ENCODE results near the gene DUSP22.

The DUSP22 gene

GRCh38 chr6:336159-337114 lies 44.1 kb downstream of the DUSP22 start:
- H3K4me3 ChIP-seq (ENCODE audit: low read depth, low read length) = no peak overlapping the region

GRCh38 chr6:337805-338368 lies 45.6 kb downstream of the DUSP22 start:
- no peak overlapping the region for H3K4me3 ChIP-seq (ENCODE audit: low read depth, low read length)

DNA sequence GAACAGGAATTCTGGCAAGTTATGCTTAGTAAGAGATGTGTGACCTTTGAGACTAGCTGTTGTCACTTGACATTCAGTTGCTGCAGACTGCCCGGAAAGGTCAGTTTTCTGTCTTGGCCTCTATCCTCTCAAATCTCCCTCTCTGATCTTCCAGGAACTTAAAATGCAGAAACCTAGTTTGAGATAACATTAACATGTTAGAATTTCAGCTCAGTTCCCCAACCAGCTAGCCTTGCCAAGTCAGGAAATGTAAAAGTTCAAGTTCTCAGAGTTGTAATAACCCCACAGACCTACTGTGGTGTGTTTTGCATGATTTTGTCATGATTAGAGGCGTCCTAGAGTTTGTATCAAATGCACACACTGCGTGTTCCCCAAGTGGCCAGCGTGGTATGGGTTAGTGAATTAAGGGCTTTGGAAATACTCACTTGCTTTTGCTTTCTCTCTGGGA lies 46.6 kb downstream of the DUSP22 start:
- H3K4me3 ChIP-seq (ENCODE audit: low read depth, low read length) = no peak overlapping the region

- H3K4me3 ChIP-seq (ENCODE audit: low read depth, low read length) = no peak overlapping the region
Measured at GRCh38 chr6:339480-339879, 47.2 kb downstream of the DUSP22 start.

GRCh38 chr6:340186-340955 lies 48.1 kb downstream of the DUSP22 start:
- H3K4me3 ChIP-seq (ENCODE audit: low read depth, low read length) = no peak overlapping the region

DNA sequence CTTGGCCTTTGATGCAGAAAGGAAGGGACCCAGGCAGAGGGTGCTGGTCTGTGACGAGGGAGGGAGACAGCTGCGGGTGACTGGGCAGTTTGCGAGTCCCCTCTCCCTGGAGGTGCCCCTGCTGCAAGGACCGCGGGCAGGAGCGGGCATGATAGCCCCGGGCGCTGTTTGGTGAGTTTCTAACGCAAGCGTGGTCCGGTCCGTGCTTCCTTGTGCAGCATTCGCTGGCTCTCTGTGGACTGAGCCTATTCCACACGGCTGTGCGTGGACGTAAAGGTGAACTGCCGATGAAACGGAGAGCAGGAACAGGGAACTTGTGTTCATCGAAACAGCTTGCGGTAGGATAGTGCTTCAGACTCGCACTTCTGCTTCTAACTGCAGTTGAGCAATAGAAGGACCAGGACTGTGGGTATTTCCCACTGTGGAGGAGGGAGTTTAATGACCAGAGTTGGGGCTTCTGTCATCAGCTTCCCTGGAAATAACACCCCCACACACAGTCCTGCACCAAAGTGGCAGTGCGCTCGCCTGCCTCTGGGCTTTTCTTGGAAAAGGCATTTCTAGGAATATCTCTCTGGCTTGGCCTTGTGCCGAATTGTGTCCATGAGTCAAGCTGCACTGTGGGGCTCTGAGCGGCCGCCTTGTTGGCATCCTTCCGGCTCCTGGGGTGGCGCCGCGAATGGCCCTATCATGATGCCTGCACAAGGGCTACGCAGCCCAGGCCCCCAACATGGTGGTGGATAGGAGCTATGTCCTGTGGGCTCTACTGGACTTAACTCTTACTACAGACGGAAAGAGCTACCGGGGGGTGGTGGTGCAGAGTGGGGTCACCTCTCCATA lies 48.9 kb downstream of the DUSP22 start:
- H3K4me3 ChIP-seq (ENCODE audit: low read depth, low read length) = no peak overlapping the region

DNA sequence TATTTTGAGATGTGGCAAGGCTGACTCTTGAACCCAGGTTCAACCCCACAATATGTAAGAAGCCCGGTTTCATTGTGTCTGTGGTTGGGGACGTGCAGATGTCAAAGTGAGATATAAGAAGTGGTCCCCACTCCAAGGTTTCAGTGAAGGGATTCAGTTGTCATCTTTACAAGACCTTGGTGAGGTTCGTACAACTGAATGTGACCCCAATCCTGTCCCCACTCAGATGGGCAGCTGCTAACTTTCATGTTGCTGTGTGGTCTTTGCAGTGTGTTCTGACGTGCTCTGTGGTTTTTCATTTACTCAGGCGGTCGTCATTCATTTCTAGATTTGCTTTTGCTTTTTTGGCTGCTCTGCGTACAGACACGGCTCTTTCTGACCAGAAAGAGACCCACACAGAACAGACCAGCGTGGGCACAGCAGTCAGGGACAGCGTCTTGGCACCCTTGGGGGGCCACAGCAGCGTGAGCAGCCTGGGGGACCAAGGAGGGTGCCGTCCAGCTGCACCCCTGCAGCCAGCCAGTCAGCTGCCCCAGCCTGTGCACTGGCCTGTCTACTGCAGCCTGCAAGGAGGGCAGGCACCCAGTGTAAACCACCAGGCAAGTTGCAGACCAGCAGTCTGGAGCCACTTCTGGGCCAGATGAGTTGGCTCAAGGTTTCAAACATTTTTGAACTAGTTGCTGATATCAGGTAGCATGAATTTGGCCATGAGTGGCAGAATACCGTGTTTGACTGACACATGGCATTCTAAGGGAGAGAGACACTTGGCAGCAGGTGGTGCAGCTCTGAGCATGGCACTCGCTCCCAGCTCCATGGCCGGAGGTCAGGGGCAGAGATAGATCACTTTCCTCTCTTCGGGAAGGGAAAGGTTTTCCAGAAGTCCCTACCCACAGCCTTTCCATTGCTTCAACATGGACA lies 49.9 kb downstream of the DUSP22 start:
- no peak overlapping the region for H3K4me3 ChIP-seq (ENCODE audit: low read depth, low read length)

- no peak overlapping the region for H3K4me3 ChIP-seq (ENCODE audit: low read depth, low read length)
Measured at GRCh38 chr6:342832-343179, 50.5 kb downstream of the DUSP22 start.

DNA sequence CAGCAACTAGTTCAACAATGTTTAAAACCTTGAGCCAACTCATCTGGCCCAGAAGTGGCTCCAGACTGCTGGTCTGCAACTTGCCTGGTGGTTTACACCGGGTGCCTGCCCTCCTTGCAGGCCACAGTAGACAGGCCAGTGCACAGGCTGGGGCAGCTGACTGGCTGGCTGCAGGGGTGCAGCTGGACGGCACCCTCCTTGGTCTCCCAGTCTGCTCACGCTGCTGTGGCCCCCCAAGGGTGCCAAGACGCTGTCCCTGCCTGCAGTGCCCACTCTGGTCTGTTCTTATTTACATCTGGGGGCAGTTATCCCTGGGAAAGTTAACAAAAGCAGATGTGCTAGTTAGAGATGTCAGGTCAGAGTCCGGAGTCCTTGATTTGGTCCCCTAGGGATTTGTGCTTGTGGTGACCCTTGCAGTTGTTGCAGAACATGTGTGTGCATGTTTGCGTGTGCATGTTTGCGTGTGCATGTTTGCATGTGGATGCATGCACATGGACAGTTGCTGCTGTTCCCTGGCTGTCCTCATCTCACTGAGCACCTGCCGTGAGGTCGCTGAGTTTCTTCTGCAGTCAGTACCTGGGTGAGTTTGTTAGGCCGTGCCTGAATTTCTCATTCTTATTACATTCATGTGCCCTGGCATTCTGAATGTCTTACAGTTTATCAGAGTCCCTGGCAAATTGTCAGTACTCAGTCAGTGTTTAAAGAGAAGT lies 51.1 kb downstream of the DUSP22 start:
- no peak overlapping the region for H3K4me3 ChIP-seq (ENCODE audit: low read depth, low read length)

DNA sequence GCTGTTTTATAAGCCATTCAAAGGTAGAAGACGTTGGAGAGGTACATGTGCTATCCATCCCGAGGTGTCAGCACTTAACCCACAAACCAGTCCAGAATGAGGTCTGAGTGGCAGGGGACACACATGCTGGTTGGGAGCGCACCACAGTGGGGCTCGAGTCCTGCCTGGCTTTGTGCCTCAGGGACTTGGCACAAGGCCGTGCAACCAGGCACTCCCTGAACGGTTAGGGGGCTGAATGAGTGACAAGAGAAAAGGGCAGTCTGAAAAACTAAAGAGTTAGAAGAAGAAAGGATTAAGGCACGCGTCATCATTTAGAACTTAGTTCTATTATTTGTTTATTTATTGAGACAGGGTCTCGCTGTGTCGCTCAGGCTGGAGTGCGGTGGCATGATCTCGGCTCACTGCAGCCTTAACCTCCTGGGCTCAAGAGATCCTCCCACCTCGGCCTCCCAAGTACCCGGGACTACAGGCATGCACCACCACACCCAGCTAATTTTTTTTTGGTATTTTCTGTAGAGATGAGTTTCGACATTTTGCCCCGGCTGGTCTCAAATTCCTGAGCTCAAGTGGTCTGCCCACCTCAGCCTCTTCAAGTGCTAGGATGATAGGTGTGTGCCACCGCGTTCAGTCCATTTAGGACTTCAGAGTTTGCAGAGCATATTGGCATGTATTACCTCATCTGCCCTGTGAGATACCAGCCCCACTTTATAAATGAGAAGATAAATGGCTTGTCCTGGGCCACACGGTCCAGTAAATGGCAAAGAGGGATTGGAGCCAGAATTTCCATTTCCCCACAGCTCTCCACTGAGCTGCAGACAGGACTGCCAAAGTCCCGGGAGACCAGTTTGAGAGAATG lies 51.9 kb downstream of the DUSP22 start:
- H3K4me3 ChIP-seq (ENCODE audit: low read depth, low read length) = no peak overlapping the region

GRCh38 chr6:344816-345340 lies 52.6 kb downstream of the DUSP22 start:
- no peak overlapping the region for H3K4me3 ChIP-seq (ENCODE audit: low read depth, low read length)

- H3K4me3 ChIP-seq (ENCODE audit: low read depth, low read length) = no peak overlapping the region
Measured at GRCh38 chr6:345747-346385, 53.6 kb downstream of the DUSP22 start.

DNA sequence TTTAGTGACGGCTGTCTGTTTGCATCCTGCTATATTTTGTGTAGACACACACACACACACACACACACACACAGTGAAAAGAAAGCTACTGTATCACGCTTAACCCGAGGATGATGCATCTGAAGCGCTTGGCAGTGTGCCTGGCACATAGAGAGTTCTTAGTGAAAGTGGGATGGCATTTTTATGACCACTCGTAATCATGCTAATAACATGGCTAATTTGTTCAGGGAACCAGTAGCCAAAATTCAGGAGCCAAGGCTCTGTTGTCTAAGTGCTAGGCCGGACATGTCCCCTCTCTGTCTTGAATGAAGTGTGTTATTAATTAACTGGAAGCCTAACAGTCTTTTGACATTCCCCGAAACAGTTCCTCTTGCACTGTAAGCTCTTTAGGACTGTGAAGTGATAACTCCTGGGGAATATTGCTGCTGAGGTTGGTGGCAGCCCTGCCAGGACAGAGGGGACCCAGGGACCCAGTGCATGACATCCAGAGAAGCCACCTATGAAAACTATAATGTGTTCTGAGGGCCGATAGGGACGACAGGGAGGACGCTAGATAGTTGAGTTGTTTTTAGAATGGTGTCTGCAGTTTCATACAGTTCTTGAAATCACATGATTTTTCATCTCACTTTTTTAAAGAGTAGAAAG lies 54.2 kb downstream of the DUSP22 start:
- H3K4me3 ChIP-seq (ENCODE audit: low read depth, low read length) = no peak overlapping the region

GRCh38 chr6:347232-347631 lies 54.9 kb downstream of the DUSP22 start:
- no peak overlapping the region for H3K4me3 ChIP-seq (ENCODE audit: low read depth, low read length)

- no peak overlapping the region for H3K4me3 ChIP-seq (ENCODE audit: low read depth, low read length)
Measured at GRCh38 chr6:347951-348859, 55.9 kb downstream of the DUSP22 start.

DNA sequence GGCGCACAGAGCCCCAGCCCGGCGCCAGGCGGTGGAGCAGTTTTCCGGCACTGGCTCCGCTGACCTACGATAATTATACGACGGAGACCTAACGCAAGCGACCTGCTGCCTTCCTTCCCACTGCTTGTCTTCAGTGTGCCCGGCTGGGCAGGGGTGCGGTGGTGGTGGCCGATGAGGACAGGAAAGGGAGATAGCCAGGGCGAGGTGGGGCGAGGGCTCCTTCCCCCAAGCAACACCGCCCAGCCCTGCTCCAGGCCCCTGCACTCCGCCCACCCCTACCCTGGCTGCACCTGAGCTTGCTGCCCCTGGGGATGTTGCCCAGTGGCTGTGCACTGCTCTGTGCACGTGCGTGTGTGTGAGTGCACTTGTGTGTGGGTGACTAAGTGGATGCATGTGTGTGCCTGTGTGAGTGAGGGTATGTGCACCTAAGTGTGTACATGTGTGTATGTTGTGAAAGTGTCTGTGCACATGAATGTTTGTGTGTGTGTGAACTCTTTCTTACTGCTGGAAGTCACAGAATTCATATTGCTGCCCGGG lies 56.6 kb downstream of the DUSP22 start:
- H3K4me3 ChIP-seq (ENCODE audit: low read depth, low read length) = no peak overlapping the region

Data from iPS-11a (cell line).